ENCODE results near the gene ALX4. TPM values are rescaled to one million over a fixed set of nuclear protein-coding genes. Genes with fewer than 3 reads are reported as not detected.

Gene ALX4
- total RNA-seq: not detected
- not detected for total RNA-seq (2013)

DNA sequence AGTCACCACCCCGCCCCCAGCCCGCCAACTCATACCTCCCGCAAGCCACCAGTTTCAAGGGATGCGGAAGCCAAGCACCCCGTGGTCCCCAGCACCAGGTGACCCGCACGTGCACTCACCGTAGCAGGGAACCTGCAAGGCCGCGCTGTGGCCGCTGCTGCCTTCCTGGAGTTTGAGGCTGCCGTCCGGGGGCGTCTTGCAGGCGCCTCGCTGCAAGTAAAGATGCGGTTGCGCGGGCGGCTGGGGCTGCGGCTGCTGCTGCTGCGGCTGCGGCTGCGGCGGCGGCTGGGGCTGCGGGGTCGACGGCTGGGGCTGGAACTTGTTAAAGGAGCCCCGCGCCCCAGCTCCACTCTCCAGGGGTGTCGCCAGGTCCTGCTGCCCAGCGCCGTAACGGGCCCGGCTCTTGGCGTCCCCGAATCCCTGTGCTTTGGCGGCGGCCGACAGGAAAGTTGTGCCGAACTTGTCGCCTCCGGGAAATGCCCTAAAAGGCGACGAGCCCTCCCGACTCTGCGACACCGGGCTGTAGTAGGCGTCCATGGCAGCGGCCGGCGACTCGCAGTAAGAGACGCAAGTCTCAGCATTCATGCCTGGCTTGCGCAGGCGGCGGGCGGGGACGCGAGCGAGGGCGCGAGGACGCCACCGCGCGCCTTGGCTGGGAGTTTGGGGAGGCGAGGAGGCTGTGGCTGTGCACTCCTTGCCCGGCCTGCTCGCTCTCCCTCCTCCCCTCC, at the start of gene ALX4:
Gene ALX4 (minus strand): TSS at position 662 of the 728 bp plus-strand sequence. CDS start 77 bp downstream, at position 585.
- ATAC-seq (no peak), DNase-seq (no peak)
- H3K4me3 Mint-ChIP-seq: no peak within 1 kb of the TSS
- Histone ChIP-seq H3K9me3 (ENCODE audit: control insufficient read depth, insufficient read depth, low read length) (no peaks in the 10 kb centered on the region), H3K36me3 (ENCODE audit: control insufficient read depth, insufficient read depth, low read length) (no peaks in the 10 kb centered on the region), H3K27me3 (ENCODE audit: control insufficient read depth, insufficient read depth, low read length) (peaks cover 53% of the 10 kb centered on the region), H3K4me3 (ENCODE audit: low read length) (no peak within 1 kb of the TSS), H3K4me1 (ENCODE audit: control insufficient read depth, insufficient read depth, low read length) (peaks cover 20% of the 10 kb centered on the region), H3K27ac (ENCODE audit: low read length) (no peak within 1 kb of the TSS)
- TF ChIP-seq, protein P1, sequence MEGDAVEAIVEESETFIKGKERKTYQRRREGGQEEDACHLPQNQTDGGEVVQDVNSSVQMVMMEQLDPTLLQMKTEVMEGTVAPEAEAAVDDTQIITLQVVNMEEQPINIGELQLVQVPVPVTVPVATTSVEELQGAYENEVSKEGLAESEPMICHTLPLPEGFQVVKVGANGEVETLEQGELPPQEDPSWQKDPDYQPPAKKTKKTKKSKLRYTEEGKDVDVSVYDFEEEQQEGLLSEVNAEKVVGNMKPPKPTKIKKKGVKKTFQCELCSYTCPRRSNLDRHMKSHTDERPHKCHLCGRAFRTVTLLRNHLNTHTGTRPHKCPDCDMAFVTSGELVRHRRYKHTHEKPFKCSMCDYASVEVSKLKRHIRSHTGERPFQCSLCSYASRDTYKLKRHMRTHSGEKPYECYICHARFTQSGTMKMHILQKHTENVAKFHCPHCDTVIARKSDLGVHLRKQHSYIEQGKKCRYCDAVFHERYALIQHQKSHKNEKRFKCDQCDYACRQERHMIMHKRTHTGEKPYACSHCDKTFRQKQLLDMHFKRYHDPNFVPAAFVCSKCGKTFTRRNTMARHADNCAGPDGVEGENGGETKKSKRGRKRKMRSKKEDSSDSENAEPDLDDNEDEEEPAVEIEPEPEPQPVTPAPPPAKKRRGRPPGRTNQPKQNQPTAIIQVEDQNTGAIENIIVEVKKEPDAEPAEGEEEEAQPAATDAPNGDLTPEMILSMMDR (IDR thresholded peaks at IDR 0.05): no peak
- H3K36me3 Mint-ChIP-seq: no peaks in the 10 kb centered on the region
- no peak within 1 kb of the TSS for H3K27ac Mint-ChIP-seq
- peaks cover 19 to 21% of the 10 kb centered on the region in 2 donors for H3K4me1 Mint-ChIP-seq
- peaks cover 75 to 78% of the 10 kb centered on the region in 2 donors for H3K27me3 Mint-ChIP-seq (ENCODE audit: low read depth in 2 of 2)
- WGBS (ENCODE audit: insufficient coverage): 2% methylated on average over 71 of the region's 71 CpGs
- intact Hi-C loops (cut with micrococcal nuclease): no loop called here
- H3K9me3 Mint-ChIP-seq: no peaks in the 10 kb centered on the region

DNA sequence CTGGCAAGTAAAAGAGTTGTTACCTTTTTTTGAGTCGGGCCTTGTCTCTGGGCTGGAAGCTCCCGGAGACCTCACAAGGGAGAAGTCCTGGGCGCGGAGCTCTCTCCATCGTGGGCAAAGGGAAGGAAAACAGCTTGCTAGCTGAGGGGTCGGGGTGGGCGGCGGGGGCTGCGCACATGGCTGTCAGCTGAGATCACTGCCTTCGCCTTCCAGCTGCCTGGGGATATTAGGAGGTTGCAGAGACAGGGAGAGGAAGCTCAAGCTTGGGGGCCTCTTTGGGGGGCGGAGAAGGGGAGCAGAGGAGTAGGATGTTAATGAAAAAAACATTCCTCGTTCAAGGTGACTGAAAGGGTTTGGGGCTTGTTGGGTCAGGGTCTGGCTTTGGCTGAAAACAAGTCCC, 49.2 kb upstream of the ALX4 start:
- Mint-ChIP-seq H3K27me3 (ENCODE audit: low read depth in 2 of 2) (peaks cover 2 to 10% of the 10 kb centered on the region in 2 donors), H3K4me3 (no peak overlapping the region), H3K9me3 (no peaks in the 10 kb centered on the region), H3K27ac (no peak overlapping the region), H3K36me3 (no peaks in the 10 kb centered on the region), H3K4me1 (no peaks in the 10 kb centered on the region)
- Histone ChIP-seq H3K4me1 (ENCODE audit: control insufficient read depth, insufficient read depth, low read length) (no peaks in the 10 kb centered on the region), H3K27ac (ENCODE audit: low read length) (no peak overlapping the region), H3K4me3 (ENCODE audit: low read length) (no peak overlapping the region), H3K27me3 (ENCODE audit: control insufficient read depth, insufficient read depth, low read length) (no peaks in the 10 kb centered on the region), H3K9me3 (ENCODE audit: control insufficient read depth, insufficient read depth, low read length) (no peaks in the 10 kb centered on the region), H3K36me3 (ENCODE audit: control insufficient read depth, insufficient read depth, low read length) (no peaks in the 10 kb centered on the region)
- TF ChIP-seq, protein P1 (IDR thresholded peaks at IDR 0.05): no peak
- ATAC-seq: no peak
- intact Hi-C loops (cut with micrococcal nuclease): no loop called here
- WGBS (ENCODE audit: insufficient coverage): 47% methylated on average over 12 of the region's 12 CpGs
- no peak for DNase-seq

DNA sequence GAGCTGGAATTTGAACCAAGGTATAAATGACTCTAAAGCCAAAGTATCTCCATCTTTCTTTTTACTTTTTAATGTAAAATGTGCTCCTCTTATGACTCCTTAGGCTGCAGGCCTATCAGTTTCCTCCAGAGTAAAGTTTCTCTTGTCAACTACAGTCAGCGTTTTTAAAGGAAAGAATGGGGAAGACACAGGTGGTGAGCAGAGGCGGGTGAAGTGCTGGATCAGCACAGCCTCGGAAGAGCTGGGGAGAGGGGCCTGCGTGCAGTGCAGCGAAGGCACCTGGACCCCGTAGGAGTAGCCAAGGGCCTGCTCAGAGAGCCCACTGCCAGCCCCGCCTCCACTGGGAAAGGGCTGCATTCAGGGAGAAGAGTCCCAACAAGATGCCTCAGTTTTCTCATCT, 48.8 kb upstream of the ALX4 start:
- Mint-ChIP-seq H3K36me3 (no peaks in the 10 kb centered on the region), H3K27me3 (ENCODE audit: low read depth in 2 of 2) (peaks cover 2 to 10% of the 10 kb centered on the region in 2 donors), H3K4me3 (no peak overlapping the region), H3K4me1 (no peaks in the 10 kb centered on the region), H3K9me3 (no peaks in the 10 kb centered on the region), H3K27ac (no peak overlapping the region)
- TF ChIP-seq, protein P1 (IDR thresholded peaks at IDR 0.05): no peak
- DNase-seq (no peak), ATAC-seq (no peak)
- H3K4me3 ChIP-seq (ENCODE audit: low read length): no peak overlapping the region
- intact Hi-C loops (cut with micrococcal nuclease): no loop called here
- no peaks in the 10 kb centered on the region for H3K36me3 ChIP-seq (ENCODE audit: control insufficient read depth, insufficient read depth, low read length)
- no peak overlapping the region for H3K27ac ChIP-seq (ENCODE audit: low read length)
- H3K9me3 ChIP-seq (ENCODE audit: control insufficient read depth, insufficient read depth, low read length): no peaks in the 10 kb centered on the region
- no peaks in the 10 kb centered on the region for H3K4me1 ChIP-seq (ENCODE audit: control insufficient read depth, insufficient read depth, low read length)
- 76% methylated on average over 7 of the region's 7 CpGs for WGBS (ENCODE audit: insufficient coverage)
- no peaks in the 10 kb centered on the region for H3K27me3 ChIP-seq (ENCODE audit: control insufficient read depth, insufficient read depth, low read length)

DNA sequence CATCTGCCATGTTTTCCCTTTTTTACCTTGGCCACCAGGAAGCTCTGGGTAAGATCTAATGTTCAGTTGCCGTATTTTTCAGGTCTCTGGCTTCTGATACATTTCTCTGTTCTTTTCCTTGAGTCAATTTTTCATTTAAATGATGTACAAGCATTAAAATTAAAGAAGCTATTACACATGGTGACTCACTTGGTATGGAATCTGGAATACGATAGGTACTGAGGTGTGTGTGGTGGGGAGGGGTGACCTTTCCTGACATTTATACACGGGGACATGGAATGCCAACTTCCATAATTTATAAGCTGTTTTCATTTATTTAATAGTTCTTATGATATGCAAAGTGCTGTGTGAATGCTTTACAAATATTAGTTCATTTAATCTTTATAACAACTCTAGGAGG, 47.8 kb upstream of the ALX4 start:
- Histone ChIP-seq H3K36me3 (ENCODE audit: control insufficient read depth, insufficient read depth, low read length) (no peaks in the 10 kb centered on the region), H3K4me1 (ENCODE audit: control insufficient read depth, insufficient read depth, low read length) (no peaks in the 10 kb centered on the region), H3K9me3 (ENCODE audit: control insufficient read depth, insufficient read depth, low read length) (no peaks in the 10 kb centered on the region), H3K27ac (ENCODE audit: low read length) (no peak overlapping the region), H3K27me3 (ENCODE audit: control insufficient read depth, insufficient read depth, low read length) (no peaks in the 10 kb centered on the region), H3K4me3 (ENCODE audit: low read length) (no peak overlapping the region)
- H3K27ac Mint-ChIP-seq: no peak overlapping the region
- 91% methylated on average over 2 of the region's 3 CpGs for WGBS (ENCODE audit: insufficient coverage)
- peaks cover 2 to 6% of the 10 kb centered on the region in 2 donors for H3K27me3 Mint-ChIP-seq (ENCODE audit: low read depth in 2 of 2)
- no peaks in the 10 kb centered on the region for H3K4me1 Mint-ChIP-seq
- H3K4me3 Mint-ChIP-seq: no peak overlapping the region
- ATAC-seq: no peak
- no peaks in the 10 kb centered on the region for H3K36me3 Mint-ChIP-seq
- intact Hi-C loops (cut with micrococcal nuclease): no loop called here
- H3K9me3 Mint-ChIP-seq: no peaks in the 10 kb centered on the region
- DNase-seq: no peak
- TF ChIP-seq, protein P1 (IDR thresholded peaks at IDR 0.05): no peak
